ENCODE results near the gene EXOSC7.

DNA sequence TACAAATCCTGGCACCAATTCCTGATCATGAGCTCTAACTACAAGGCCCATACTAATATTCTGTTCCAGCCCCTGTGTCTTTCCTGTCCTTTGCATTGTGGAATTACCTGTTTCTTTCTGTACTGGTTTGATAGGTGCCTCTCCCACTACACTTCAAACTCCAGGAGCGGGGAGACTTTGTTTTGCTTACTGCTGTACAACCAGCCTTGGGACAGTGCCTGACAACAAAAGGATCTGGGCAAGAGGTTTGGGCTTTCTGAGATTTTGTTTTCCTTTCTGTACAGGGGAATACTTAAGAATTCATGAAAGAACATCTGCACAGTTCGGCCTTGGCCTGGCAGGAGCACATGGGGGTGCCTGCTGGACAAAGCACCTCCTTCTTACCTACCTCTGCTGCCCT is 45.1 kb upstream of the EXOSC7 start:
- TF ChIP-seq CTCF (IDR thresholded peaks at IDR 0.05; ENCODE audit: low read depth, low read length, missing input control) (no peak), FOXA1 (IDR thresholded peaks at IDR 0.05) (no peak), TAF1 (conservative IDR thresholded peaks at IDR 0.05) (no peak), GABPA (IDR thresholded peaks at IDR 0.05 in 1 of 2, conservative IDR thresholded peaks at IDR 0.05 in 1 of 2) (no peak)

Data from liver (tissue), 3 donors.